Keratinocyte (primary cell): ENCODE measurements around the gene CACNA1B. TPM values are rescaled to one million over a fixed set of nuclear protein-coding genes. Genes with fewer than 3 reads are reported as not detected.
"Not testable (repeated sequence)": the region's sequence is repeated elsewhere in the genome, so short reads cannot be mapped to it uniquely, and the experiment has no call there.

Source experiments
- DNase-seq: peaks from one replicate; pipeline ENCODE4 v3.0.0-alpha.2; 2011; ENCODE audit warnings: low read depth, missing footprints, low spot score
- FAIRE-seq: peaks from 2 replicates; lab custom pipeline; 2011; peaks lifted over from hg19 to GRCh38; lab: Jason Lieb, UNC
- H2AFZ ChIP-seq: 2 replicates; pipeline ENCODE4 v1.6.0; 2012; ENCODE audit warnings: low read length, control low read depth, inconsistent platforms; ENCODE audit not compliant: control insufficient read depth
- H3K27ac ChIP-seq: 2 replicates; pipeline ENCODE4 v1.5.1; 2011; ENCODE audit warnings: low read length; ENCODE audit not compliant: control insufficient read depth, insufficient read depth
- H3K27me3 ChIP-seq: 3 replicates; pipeline ENCODE4 v1.6.0; 2011; ENCODE audit warnings: low read length; ENCODE audit not compliant: control insufficient read depth, insufficient read depth; ENCODE audit errors: extremely low read depth
- H3K36me3 ChIP-seq, 2 experiments: 2 replicates in 1 of 2; 3 replicates in 1 of 2; pipeline ENCODE4 v1.5.1; 2011; ENCODE audit warnings: low read length in 2 of 2, mild to moderate bottlenecking in 1 of 2; ENCODE audit not compliant: control insufficient read depth in 2 of 2, insufficient read depth in 2 of 2; ENCODE audit errors: extremely low read depth in 1 of 2
- H3K4me1 ChIP-seq: 3 replicates; pipeline ENCODE4 v1.5.1; 2011; ENCODE audit warnings: low read length; ENCODE audit not compliant: control insufficient read depth, insufficient read depth; ENCODE audit errors: extremely low read depth
- H3K4me2 ChIP-seq: 3 replicates; pipeline ENCODE4 v1.6.0; 2011; ENCODE audit warnings: low read depth, low read length; ENCODE audit not compliant: control insufficient read depth, insufficient read depth; ENCODE audit errors: extremely low read depth
- H3K4me3 ChIP-seq, 3 experiments: fragments of 200-600 bp in 1 of 3; sonication (generic) in 1 of 3; 2 replicates in 2 of 3; 3 replicates in 1 of 3; pipeline ENCODE4 v1.5.1; 2011 to 2016; ENCODE audit warnings: low read length in 3 of 3, mild to moderate bottlenecking in 3 of 3, control low read depth in 2 of 3, inconsistent platforms in 1 of 3, low read depth in 1 of 3, mixed read lengths in 1 of 3, mixed run types in 1 of 3, moderate library complexity in 1 of 3; ENCODE audit not compliant: control insufficient read depth in 2 of 3, insufficient read depth in 2 of 3; ENCODE audit errors: extremely low read depth in 1 of 3
- H3K79me2 ChIP-seq: 2 replicates; pipeline ENCODE4 v1.6.0; 2012; ENCODE audit warnings: low read length; ENCODE audit not compliant: control insufficient read depth, insufficient read depth
- H3K9ac ChIP-seq: 3 replicates; pipeline ENCODE4 v1.6.0; 2011; ENCODE audit warnings: low read length; ENCODE audit not compliant: control insufficient read depth, insufficient read depth; ENCODE audit errors: extremely low read depth
- H3K9me1 ChIP-seq: 3 replicates; pipeline ENCODE4 v1.6.0; 2011; ENCODE audit warnings: low read length; ENCODE audit not compliant: control insufficient read depth, insufficient read depth; ENCODE audit errors: extremely low read depth
- H3K9me3 ChIP-seq: 2 replicates; pipeline ENCODE4 v1.5.1; 2012; ENCODE audit warnings: low read depth, low read length; ENCODE audit not compliant: control insufficient read depth
- H4K20me1 ChIP-seq: 3 replicates; pipeline ENCODE4 v1.6.0; 2011; ENCODE audit warnings: low read length; ENCODE audit not compliant: control insufficient read depth, insufficient read depth; ENCODE audit errors: extremely low read depth
- dilution Hi-C: fragments of 300-500 bp; cut with MboI; formaldehyde crosslinking; loops from one replicate; pipeline ENCODE4 v1.7.0; 2020; ENCODE audit warnings: low sequenced_read_pairs; ENCODE audit not compliant: extremely low pct_ligation_motif_present
- polyA plus RNA-seq, 5 experiments: library from polyadenylated mRNA; depleted of rRNA in 3 of 5; stranded (reverse) in 3 of 5; stranded (forward) in 1 of 5; unstranded in 1 of 5; fragments of >200 nt; gene quantifications; 1 replicate in 1 of 5; 2 replicates in 3 of 5; 3 replicates in 1 of 5; pipeline versions ENCODE4 v1.2.1 to v1.2.3, GENCODE V29; 2011 to 2012; ENCODE audit warnings: missing spikeins in 2 of 5, low read depth in 1 of 5, low replicate concordance in 1 of 5

CACNA1B gene
- polyA plus RNA-seq, 1 donor (not counting 4 experiments of a cell fraction or from before 2014, with no cell fraction given), result 0.01 TPM

- H2AFZ ChIP-seq, H3K27me3 ChIP-seq, FAIRE-seq, H3K9ac ChIP-seq, H3K9me1 ChIP-seq, H3K4me3 ChIP-seq, H3K79me2 ChIP-seq, H3K36me3 ChIP-seq, H3K4me2 ChIP-seq, H3K4me1 ChIP-seq, dilution Hi-C loops, H4K20me1 ChIP-seq, DNase-seq, H3K9me3 ChIP-seq, H3K27ac ChIP-seq: not testable (repeated sequence)
These were observed 251.7 kb downstream of the CACNA1B start for GRCh38 chr9:138129318-138129717.

DNA sequence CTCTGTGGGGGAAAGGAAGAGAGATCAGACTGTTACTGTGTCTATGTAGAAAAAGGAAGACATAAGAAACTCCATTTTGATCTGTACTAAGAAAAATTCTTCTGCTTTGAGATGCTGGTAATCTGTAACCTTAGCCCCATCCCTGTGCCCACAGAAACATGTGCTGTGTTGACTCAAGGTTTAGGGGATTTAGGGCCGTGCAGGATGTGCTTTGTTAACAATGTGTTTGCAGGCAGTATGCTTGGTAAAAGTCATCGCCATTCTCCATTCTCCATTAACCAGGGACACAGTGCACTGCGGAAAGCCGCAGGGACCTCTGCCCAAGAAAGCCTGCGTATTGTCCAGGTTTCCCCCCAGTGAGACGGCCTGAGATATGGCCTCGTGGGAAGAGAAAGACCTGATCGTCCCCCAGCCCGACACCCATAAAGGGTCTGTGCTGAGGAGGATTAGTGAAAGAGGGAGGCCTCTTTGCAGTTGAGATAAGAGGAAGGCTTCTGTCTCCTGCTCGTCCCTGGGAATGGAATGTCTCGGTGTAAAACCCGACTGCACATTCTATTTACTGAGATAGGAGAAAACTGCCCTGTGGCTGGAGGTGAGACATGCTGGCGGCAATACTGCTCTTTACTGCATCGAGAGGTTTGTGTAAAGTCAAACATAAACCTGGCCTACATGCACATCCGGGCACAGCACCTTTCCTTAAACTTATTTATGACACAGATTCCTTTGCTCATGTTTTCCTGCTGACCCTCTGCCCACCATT lies 255.5 kb downstream of the CACNA1B start:
- H3K27ac ChIP-seq, H3K9ac ChIP-seq, H3K4me1 ChIP-seq, dilution Hi-C loops, H3K79me2 ChIP-seq, H3K9me3 ChIP-seq, H3K9me1 ChIP-seq, H3K4me3 ChIP-seq, H4K20me1 ChIP-seq, H3K4me2 ChIP-seq, DNase-seq, H2AFZ ChIP-seq, H3K36me3 ChIP-seq, H3K27me3 ChIP-seq, FAIRE-seq: not testable (repeated sequence)

GRCh38 chr9:138134581-138134980 lies 257.0 kb downstream of the CACNA1B start:
- H3K9ac ChIP-seq, H3K4me3 ChIP-seq, DNase-seq, H3K27me3 ChIP-seq, H3K9me3 ChIP-seq, H3K9me1 ChIP-seq, FAIRE-seq, H3K4me2 ChIP-seq, H3K27ac ChIP-seq, H2AFZ ChIP-seq, dilution Hi-C loops, H3K79me2 ChIP-seq, H3K4me1 ChIP-seq, H3K36me3 ChIP-seq, H4K20me1 ChIP-seq: not testable (repeated sequence)

DNA sequence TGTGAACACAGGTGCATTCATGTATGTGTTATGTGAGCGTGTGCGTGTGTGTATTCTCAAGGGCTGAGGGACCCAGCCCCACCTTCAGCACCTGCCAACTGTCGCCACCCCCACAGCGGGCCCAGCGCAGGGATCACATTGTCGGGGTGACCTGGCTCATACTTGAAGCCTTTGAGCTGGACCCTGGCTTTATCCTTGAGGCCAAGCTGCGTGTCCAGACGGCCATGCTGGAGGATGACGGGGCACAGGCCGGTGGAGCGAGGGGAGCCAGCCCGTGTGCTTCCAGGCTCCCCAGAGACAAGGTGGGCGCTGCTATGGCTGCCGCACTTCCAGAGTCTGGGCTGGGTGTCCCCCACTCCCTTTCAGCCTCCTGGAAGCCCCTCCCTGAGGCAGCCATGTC lies 261.5 kb downstream of the CACNA1B start:
- FAIRE-seq, H3K79me2 ChIP-seq, H2AFZ ChIP-seq, H3K9ac ChIP-seq, H3K4me3 ChIP-seq, DNase-seq, H3K27me3 ChIP-seq, H3K4me2 ChIP-seq, H3K4me1 ChIP-seq, H3K9me1 ChIP-seq, H3K27ac ChIP-seq, H4K20me1 ChIP-seq, H3K9me3 ChIP-seq, H3K36me3 ChIP-seq, dilution Hi-C loops: not testable (repeated sequence)

DNA sequence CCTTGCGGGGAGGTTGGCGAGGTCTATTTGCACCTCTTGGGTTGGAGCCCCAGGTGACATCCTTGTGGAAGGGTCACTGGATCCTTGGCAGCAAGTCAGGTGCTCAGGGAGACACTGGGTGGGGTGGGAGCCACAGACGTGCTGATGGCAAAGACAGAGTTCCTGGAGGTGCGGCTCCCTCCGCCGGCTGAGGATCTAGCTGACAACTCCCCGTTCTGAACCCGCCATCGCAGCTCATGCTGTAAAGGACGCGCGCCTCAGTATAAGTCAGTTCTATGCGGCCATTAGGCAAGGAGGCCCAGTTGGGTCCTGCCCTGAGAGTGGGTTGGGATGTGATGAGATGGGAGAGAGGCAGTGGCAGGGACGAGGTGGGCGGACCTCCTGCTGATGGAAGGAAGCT lies 263.4 kb downstream of the CACNA1B start:
- H4K20me1 ChIP-seq, H3K4me1 ChIP-seq, H3K27me3 ChIP-seq, H3K9me3 ChIP-seq, H3K9ac ChIP-seq, H3K4me3 ChIP-seq, H3K79me2 ChIP-seq, H3K27ac ChIP-seq, dilution Hi-C loops, DNase-seq, H3K9me1 ChIP-seq, H3K36me3 ChIP-seq, FAIRE-seq, H3K4me2 ChIP-seq, H2AFZ ChIP-seq: not testable (repeated sequence)
